PC-3 (cell line): ENCODE results near the gene GPRC5B. TPM values are rescaled to one million over a fixed set of nuclear protein-coding genes. Genes with fewer than 3 reads are reported as not detected.
A peak's percentile ranks its signal among the peaks of the same experiment; 100 is the strongest.

Experiments used
- ATAC-seq: fragments of 200-7000 bp; cut with Tn5 transposase; 2 replicates; pipeline ENCODE4 v1.9.1; 2020; ENCODE audit warnings: mild to moderate bottlenecking, moderate library complexity
- BruUV-seq: library from RNA; stranded (reverse); fragments of 400-500 nt; replicated peaks from 2 replicates; lab custom pipeline; 2021; lab: Mats Ljungman, UMichigan
- CTCF ChIA-PET: fragments of 300-600 bp; sonication (Branson Sonifier 250); formaldehyde crosslinking; loops from one replicate; lab custom pipeline; 2022; ENCODE audit warnings: antibody characterized with exemption; lab: Charles Lee
- POLR2A ChIA-PET: fragments of 300-600 bp; sonication (Branson Sonifier 250); formaldehyde crosslinking; loops from one replicate; lab custom pipeline; 2022; ENCODE audit warnings: antibody characterized with exemption; ENCODE audit not compliant: unreplicated experiment; lab: Charles Lee
- DNase-seq: peaks from one replicate; pipeline ENCODE4 v3.0.0-alpha.2; 2015
- H2AFZ ChIP-seq: fragments of 300-600 bp; sonication (generic); 2 replicates; pipeline ENCODE4 v1.6.0; 2016; ENCODE audit warnings: antibody characterized with exemption, low read length
- H3F3A ChIP-seq: fragments of 300-600 bp; sonication (generic); one replicate; pipeline ENCODE4 v1.6.0; 2017; ENCODE audit warnings: antibody characterized with exemption, low read length, control low read depth, mild to moderate bottlenecking; ENCODE audit not compliant: unreplicated experiment
- H3K27ac ChIP-seq: fragments of 300-600 bp; sonication (generic); 2 replicates; pipeline ENCODE4 v1.5.1; 2016; ENCODE audit warnings: mild to moderate bottlenecking, low read length
- H3K27me3 ChIP-seq: fragments of 300-600 bp; sonication (generic); 2 replicates; pipeline ENCODE4 v1.6.1; 2016; ENCODE audit warnings: low read length, mixed read lengths
- H3K36me3 ChIP-seq: fragments of 300-600 bp; sonication (generic); 2 replicates; pipeline ENCODE4 v1.6.1; 2016; ENCODE audit warnings: low read depth, mixed run types, low read length, mixed read lengths
- H3K4me1 ChIP-seq: fragments of 300-600 bp; sonication (generic); 2 replicates; pipeline ENCODE4 v1.5.1; 2016; ENCODE audit warnings: low read length; ENCODE audit not compliant: insufficient read depth
- H3K4me2 ChIP-seq: fragments of 300-600 bp; sonication (generic); 2 replicates; pipeline ENCODE4 v1.6.0; 2016; ENCODE audit warnings: low read length
- H3K4me3 ChIP-seq: fragments of 300-600 bp; sonication (generic); 2 replicates; pipeline ENCODE4 v1.5.1; 2016; ENCODE audit warnings: mild to moderate bottlenecking, low read length, mixed read lengths
- H3K79me2 ChIP-seq: fragments of 300-600 bp; sonication (generic); 2 replicates; pipeline ENCODE4 v1.6.1; 2017; ENCODE audit warnings: low read length, mixed read lengths
- H3K9ac ChIP-seq: fragments of 300-600 bp; sonication (generic); 2 replicates; pipeline ENCODE4 v1.6.0; 2016; ENCODE audit warnings: mild to moderate bottlenecking, low read length
- H3K9me2 ChIP-seq: fragments of 300-600 bp; sonication (generic); replicated peaks from 2 replicates; pipeline ENCODE4 v1.6.1; 2016; ENCODE audit warnings: mixed run types, low read length, mixed read lengths
- H3K9me3 ChIP-seq: fragments of 300-600 bp; sonication (generic); 2 replicates; pipeline ENCODE4 v1.6.1; 2016; ENCODE audit warnings: low read length, mixed read lengths
- H4K20me1 ChIP-seq: fragments of 300-600 bp; sonication (generic); 2 replicates; pipeline ENCODE4 v1.6.1; 2016; ENCODE audit warnings: low read length, mixed read lengths
- CTCF ChIP-seq: fragments of 300-600 bp; sonication (generic); conservative IDR thresholded peaks from 2 replicates; pipeline ENCODE4 v1.5.1; 2017; ENCODE audit warnings: antibody characterized with exemption, low read depth, mild to moderate bottlenecking, low read length
- EZH2 ChIP-seq: fragments of 300-600 bp; sonication (generic); IDR thresholded peaks from one replicate; pipeline ENCODE4 v1.6.1; 2017; ENCODE audit warnings: antibody characterized with exemption, mild to moderate bottlenecking, low read length; ENCODE audit not compliant: unreplicated experiment
- EZH2phosphoT487 ChIP-seq: fragments of 300-600 bp; sonication (generic); IDR thresholded peaks from 2 replicates; pipeline ENCODE4 v1.6.1; 2018; ENCODE audit warnings: mild to moderate bottlenecking, antibody characterized with exemption, low read length, borderline replicate concordance
- intact Hi-C: fragments of 100-400 bp; cut with micrococcal nuclease; formaldehyde crosslinking; loops from 2 replicates; pipeline ENCODE4 v1.9.0; 2023
- total RNA-seq: library from RNA; depleted of rRNA; stranded (reverse); fragments of >200 nt; gene quantifications from 2 replicates; pipeline ENCODE4 v1.2.3, GENCODE V29; 2014

Gene GPRC5B
- total RNA-seq, 1 experiment from 2014 or later = 5.5 TPM

GRCh38 chr16:19899605-19899955, 14.9 kb upstream of the GPRC5B start:
- Histone ChIP-seq H3K9me2 (no peaks in the 10 kb centered on the region), H3K4me1 (no peaks in the 10 kb centered on the region), H3K27me3 (no peaks in the 10 kb centered on the region), H3K36me3 (no peaks in the 10 kb centered on the region), H3K79me2 (no peaks in the 10 kb centered on the region), H3K27ac (no peak overlapping the region), H2AFZ (no peak overlapping the region), H3F3A (no peaks in the 10 kb centered on the region), H3K4me3 (no peak overlapping the region), H3K9ac (no peak overlapping the region), H3K9me3 (no peaks in the 10 kb centered on the region), H4K20me1 (no peaks in the 10 kb centered on the region), H3K4me2 (no peak overlapping the region)
- ATAC-seq (no peak), DNase-seq (no peak)
- ChIA-PET CTCF (interaction anchor here (0.6 kb wide), 1 partner anchor 486 kb away, joined by 3 read pairs; no protein-coding TSS in a partner anchor), POLR2A (no interaction called here)
- intact Hi-C loops = loop anchor here (1.0 kb wide), 1 partner anchor 486 kb away; no protein-coding TSS in a partner anchor
- TF ChIP-seq CTCF (no peak), EZH2phosphoT487 (no peak), EZH2 (no peak)
- BruUV-seq = no TSS peak

GRCh38 chr16:19898924-19899604, 14.4 kb upstream of the GPRC5B start:
- Histone ChIP-seq H3K4me2 (no peak overlapping the region), H4K20me1 (no peaks in the 10 kb centered on the region)

More at GRCh38 chr16:19898924-19899604, 14.4 kb upstream of the GPRC5B start:
- CTCF ChIA-PET = interaction anchor here (0.7 kb wide), 1 partner anchor 486 kb away, joined by 3 read pairs; no protein-coding TSS in a partner anchor
- H3K79me2 ChIP-seq = no peaks in the 10 kb centered on the region
- intact Hi-C loops = loop anchor here (1.0 kb wide), 1 partner anchor 486 kb away; no protein-coding TSS in a partner anchor
- no peak overlapping the region for H3K27ac ChIP-seq
- POLR2A ChIA-PET = no interaction called here
- no peaks in the 10 kb centered on the region for H3K36me3 ChIP-seq
- H3K9me3 ChIP-seq = no peaks in the 10 kb centered on the region
- ATAC-seq = peak; percentile 71
- no TSS peak for BruUV-seq
- H3K4me1 ChIP-seq = no peaks in the 10 kb centered on the region
- H3K4me3 ChIP-seq = no peak overlapping the region
- TF ChIP-seq EZH2phosphoT487 (no peak), CTCF (peak; percentile 80), EZH2 (no peak)
- H3K27me3 ChIP-seq = no peaks in the 10 kb centered on the region
- no peak overlapping the region for H3K9ac ChIP-seq
- no peak overlapping the region for H2AFZ ChIP-seq
- DNase-seq = peak; percentile 69
- H3F3A ChIP-seq = no peaks in the 10 kb centered on the region
- H3K9me2 ChIP-seq = no peaks in the 10 kb centered on the region
